Panc1 (cell line): ENCODE data around the gene SEC22B.
"Not testable (repeated sequence)": the region's sequence is repeated elsewhere in the genome, so short reads cannot be mapped to it uniquely, and the experiment has no call there.

Source experiments
- SIN3A ChIP-seq: IDR thresholded peaks from 2 replicates; pipeline ENCODE4 v1.6.1; 2012; ENCODE audit warnings: low read depth, mild to moderate bottlenecking, low read length, moderate library complexity, borderline replicate concordance; ENCODE audit not compliant: insufficient read depth
- TF ChIP-seq, protein P1 (sequence below): fragments of 450-650 bp; IDR thresholded peaks from 2 replicates; pipeline ENCODE4 v1.5.1; 2017; ENCODE audit warnings: mild to moderate bottlenecking

DNA sequence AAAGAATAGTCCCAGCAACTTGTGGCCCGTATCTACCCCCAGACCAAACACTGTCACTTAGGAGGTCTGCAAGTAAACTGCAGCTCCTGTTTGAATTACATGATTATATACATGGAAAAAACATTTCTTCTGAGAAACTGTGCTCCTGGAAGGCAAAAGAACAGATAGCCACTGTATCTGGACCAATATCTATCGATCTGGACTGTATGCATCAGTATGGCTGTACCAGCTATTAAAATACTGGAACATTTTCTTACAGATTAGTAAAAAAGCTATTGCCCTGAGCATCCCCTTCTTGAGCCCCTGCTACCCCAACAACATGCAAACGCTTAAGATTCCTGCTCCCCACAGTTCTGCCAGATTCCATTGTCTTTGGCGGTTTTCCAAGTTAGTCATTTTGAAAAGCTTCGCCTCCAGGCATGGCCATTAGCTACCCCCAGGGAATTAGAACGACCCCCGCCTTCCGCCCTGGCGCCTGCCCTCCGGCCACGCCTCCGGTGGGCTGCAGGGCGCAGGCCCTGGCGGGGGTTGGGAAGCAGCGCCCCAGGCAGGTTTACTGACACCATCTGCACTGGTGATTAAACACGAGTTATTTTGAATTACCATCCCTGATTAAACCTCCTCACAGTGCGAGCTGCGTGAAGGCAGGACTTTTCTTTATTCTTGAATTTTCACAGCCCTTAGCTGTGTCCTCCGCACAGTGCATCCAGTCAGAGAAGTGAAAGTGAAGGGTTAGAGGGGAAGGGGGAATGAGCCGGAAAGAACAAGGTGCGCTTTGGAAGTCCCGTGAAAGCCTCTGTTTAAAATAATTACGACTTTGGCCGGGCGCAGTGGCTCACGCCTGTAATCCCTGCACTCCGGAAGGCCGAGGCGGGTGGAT, 3.7 kb upstream of the SEC22B start:
- TF ChIP-seq, protein P1, sequence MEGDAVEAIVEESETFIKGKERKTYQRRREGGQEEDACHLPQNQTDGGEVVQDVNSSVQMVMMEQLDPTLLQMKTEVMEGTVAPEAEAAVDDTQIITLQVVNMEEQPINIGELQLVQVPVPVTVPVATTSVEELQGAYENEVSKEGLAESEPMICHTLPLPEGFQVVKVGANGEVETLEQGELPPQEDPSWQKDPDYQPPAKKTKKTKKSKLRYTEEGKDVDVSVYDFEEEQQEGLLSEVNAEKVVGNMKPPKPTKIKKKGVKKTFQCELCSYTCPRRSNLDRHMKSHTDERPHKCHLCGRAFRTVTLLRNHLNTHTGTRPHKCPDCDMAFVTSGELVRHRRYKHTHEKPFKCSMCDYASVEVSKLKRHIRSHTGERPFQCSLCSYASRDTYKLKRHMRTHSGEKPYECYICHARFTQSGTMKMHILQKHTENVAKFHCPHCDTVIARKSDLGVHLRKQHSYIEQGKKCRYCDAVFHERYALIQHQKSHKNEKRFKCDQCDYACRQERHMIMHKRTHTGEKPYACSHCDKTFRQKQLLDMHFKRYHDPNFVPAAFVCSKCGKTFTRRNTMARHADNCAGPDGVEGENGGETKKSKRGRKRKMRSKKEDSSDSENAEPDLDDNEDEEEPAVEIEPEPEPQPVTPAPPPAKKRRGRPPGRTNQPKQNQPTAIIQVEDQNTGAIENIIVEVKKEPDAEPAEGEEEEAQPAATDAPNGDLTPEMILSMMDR = not testable (repeated sequence)
- TF ChIP-seq SIN3A = not testable (repeated sequence)
